MM.1S (cell line): ENCODE measurements around the gene MEG3.

Experiments
- DNase-seq: peaks from one replicate; pipeline ENCODE4 v3.0.0-alpha.2; 2015
- H2AFZ ChIP-seq: fragments of 300-600 bp; sonication (generic); 2 replicates; pipeline ENCODE4 v1.6.0; 2016; ENCODE audit warnings: antibody characterized with exemption, low read length
- H3F3A ChIP-seq: fragments of 300-600 bp; sonication (generic); 2 replicates; pipeline ENCODE4 v1.6.1; 2016; ENCODE audit warnings: mild to moderate bottlenecking, antibody characterized with exemption, low read length, moderate library complexity, mixed read lengths; ENCODE audit not compliant: insufficient read depth
- H3K27ac ChIP-seq: fragments of 300-600 bp; sonication (generic); 2 replicates; pipeline ENCODE4 v1.5.1; 2016; ENCODE audit warnings: mild to moderate bottlenecking, low read length
- H3K27me3 ChIP-seq: fragments of 300-600 bp; sonication (generic); replicated peaks from 2 replicates; pipeline ENCODE4 v1.6.0; 2016; ENCODE audit warnings: low read length; ENCODE audit not compliant: insufficient read depth
- H3K36me3 ChIP-seq: fragments of 300-600 bp; sonication (generic); replicated peaks from 2 replicates; pipeline ENCODE4 v1.6.1; 2016; ENCODE audit warnings: mild to moderate bottlenecking, low read length, mixed read lengths; ENCODE audit not compliant: insufficient read depth
- H3K4me1 ChIP-seq: fragments of 300-600 bp; sonication (generic); 2 replicates; pipeline ENCODE4 v1.6.1; 2016; ENCODE audit warnings: low read length, mixed read lengths
- H3K4me2 ChIP-seq: fragments of 300-600 bp; sonication (generic); 2 replicates; pipeline ENCODE4 v1.6.0; 2016; ENCODE audit warnings: low read depth, low read length
- H3K4me3 ChIP-seq: fragments of 300-600 bp; sonication (generic); 2 replicates; pipeline ENCODE4 v1.5.1; 2016; ENCODE audit warnings: low read length, mixed read lengths
- H3K79me2 ChIP-seq: fragments of 300-600 bp; sonication (generic); 2 replicates; pipeline ENCODE4 v1.6.1; 2016; ENCODE audit warnings: mixed run types, low read length, mixed read lengths
- H3K9ac ChIP-seq: fragments of 300-600 bp; sonication (generic); 2 replicates; pipeline ENCODE4 v1.6.1; 2016; ENCODE audit warnings: low read length, mixed read lengths
- H3K9me2 ChIP-seq: fragments of 300-600 bp; sonication (generic); replicated peaks from 2 replicates; pipeline ENCODE4 v1.6.1; 2016; ENCODE audit warnings: mild to moderate bottlenecking, low read length, mixed read lengths; ENCODE audit not compliant: insufficient read depth
- H3K9me3 ChIP-seq: fragments of 300-600 bp; sonication (generic); replicated peaks from 2 replicates; pipeline ENCODE4 v1.6.1; 2016; ENCODE audit warnings: mild to moderate bottlenecking, low read length, mixed read lengths; ENCODE audit not compliant: insufficient read depth
- H4K20me1 ChIP-seq: fragments of 300-600 bp; sonication (generic); 2 replicates; pipeline ENCODE4 v1.6.1; 2016; ENCODE audit warnings: mild to moderate bottlenecking, low read length, moderate library complexity, mixed read lengths; ENCODE audit not compliant: insufficient read depth
- EZH2 ChIP-seq: fragments of 300-600 bp; sonication (generic); optimal IDR thresholded peaks from 2 replicates; pipeline ENCODE3; 2017; ENCODE audit warnings: low read depth, mild to moderate bottlenecking, antibody characterized with exemption, low read length, mixed read lengths
- EZH2phosphoT487 ChIP-seq: fragments of 300-600 bp; sonication (generic); IDR thresholded peaks from 2 replicates; pipeline ENCODE4 v1.6.1; 2018; ENCODE audit warnings: antibody characterized with exemption, low read length
- TF ChIP-seq, protein P1 (sequence below): fragments of 300-600 bp; sonication (generic); IDR thresholded peaks from 2 replicates; pipeline ENCODE4 v1.5.1; 2016; ENCODE audit warnings: antibody characterized with exemption, low read length, mixed read lengths

Gene MEG3

DNA sequence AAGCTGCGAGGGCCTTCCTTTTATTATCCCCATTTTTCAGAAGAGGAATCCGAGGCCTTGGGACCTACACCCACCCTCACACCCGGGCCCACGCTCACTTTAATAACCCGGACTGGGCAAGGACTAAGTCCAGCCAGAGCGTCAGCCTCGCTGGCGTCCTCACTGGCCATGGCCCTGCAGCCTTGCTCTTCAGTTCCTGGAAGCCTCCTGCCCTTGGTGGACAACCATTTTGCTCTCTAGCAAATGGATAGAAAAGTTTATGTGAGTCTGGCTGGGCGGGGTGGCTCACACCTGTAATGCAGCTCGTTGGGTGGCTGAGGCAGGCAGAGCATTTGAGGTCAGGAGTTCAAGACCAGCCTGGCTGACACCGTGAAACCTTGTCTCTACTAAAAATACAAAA lies 67.8 kb downstream of the MEG3 start:
- Histone ChIP-seq H3K4me2 (no peak overlapping the region), H3K27me3 (peaks cover 30% of the 10 kb centered on the region), H3K4me3 (no peak overlapping the region), H3K9me3 (no peaks in the 10 kb centered on the region), H3F3A (no peaks in the 10 kb centered on the region), H4K20me1 (no peaks in the 10 kb centered on the region), H3K36me3 (no peaks in the 10 kb centered on the region), H3K4me1 (no peaks in the 10 kb centered on the region), H3K27ac (no peak overlapping the region), H2AFZ (no peak overlapping the region), H3K79me2 (no peaks in the 10 kb centered on the region), H3K9ac (no peak overlapping the region), H3K9me2 (no peaks in the 10 kb centered on the region)
- DNase-seq: no peak
- TF ChIP-seq, protein P1, sequence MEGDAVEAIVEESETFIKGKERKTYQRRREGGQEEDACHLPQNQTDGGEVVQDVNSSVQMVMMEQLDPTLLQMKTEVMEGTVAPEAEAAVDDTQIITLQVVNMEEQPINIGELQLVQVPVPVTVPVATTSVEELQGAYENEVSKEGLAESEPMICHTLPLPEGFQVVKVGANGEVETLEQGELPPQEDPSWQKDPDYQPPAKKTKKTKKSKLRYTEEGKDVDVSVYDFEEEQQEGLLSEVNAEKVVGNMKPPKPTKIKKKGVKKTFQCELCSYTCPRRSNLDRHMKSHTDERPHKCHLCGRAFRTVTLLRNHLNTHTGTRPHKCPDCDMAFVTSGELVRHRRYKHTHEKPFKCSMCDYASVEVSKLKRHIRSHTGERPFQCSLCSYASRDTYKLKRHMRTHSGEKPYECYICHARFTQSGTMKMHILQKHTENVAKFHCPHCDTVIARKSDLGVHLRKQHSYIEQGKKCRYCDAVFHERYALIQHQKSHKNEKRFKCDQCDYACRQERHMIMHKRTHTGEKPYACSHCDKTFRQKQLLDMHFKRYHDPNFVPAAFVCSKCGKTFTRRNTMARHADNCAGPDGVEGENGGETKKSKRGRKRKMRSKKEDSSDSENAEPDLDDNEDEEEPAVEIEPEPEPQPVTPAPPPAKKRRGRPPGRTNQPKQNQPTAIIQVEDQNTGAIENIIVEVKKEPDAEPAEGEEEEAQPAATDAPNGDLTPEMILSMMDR: no peak
- TF ChIP-seq EZH2phosphoT487: no peak
- no peak for TF ChIP-seq EZH2

DNA sequence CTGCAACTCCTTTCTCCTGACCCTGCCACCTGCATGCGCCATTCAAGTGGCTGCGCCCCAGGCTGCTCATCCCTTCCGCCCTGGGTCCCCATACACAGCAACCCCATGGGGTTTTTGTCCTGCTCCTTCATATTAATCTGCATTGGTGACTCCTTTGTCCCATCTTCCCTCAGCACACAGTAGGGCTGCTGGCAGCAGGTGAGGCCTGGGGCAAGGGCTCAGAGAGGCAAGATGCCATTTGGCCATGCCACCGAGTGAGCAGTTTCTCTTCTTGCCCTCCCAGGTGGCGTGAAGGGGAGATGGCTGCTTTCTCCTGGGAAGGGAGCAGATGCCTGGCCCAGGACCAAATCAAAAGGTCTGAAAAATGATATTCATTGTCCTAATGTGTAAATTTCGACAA lies 68.5 kb downstream of the MEG3 start:
- no peaks in the 10 kb centered on the region for H3K36me3 ChIP-seq
- H3K4me3 ChIP-seq: no peak overlapping the region
- H3F3A ChIP-seq: no peaks in the 10 kb centered on the region
- peaks cover 29% of the 10 kb centered on the region for H3K27me3 ChIP-seq
- H3K4me1 ChIP-seq: no peaks in the 10 kb centered on the region
- H3K4me2 ChIP-seq: no peak overlapping the region
- H3K27ac ChIP-seq: no peak overlapping the region
- no peaks in the 10 kb centered on the region for H3K9me3 ChIP-seq
- H3K9me2 ChIP-seq: no peaks in the 10 kb centered on the region
- H4K20me1 ChIP-seq: no peaks in the 10 kb centered on the region
- no peak overlapping the region for H2AFZ ChIP-seq
- no peak for DNase-seq
- no peaks in the 10 kb centered on the region for H3K79me2 ChIP-seq
- no peak overlapping the region for H3K9ac ChIP-seq
- TF ChIP-seq EZH2phosphoT487: no peak
- TF ChIP-seq, protein P1: no peak
- no peak for TF ChIP-seq EZH2

DNA sequence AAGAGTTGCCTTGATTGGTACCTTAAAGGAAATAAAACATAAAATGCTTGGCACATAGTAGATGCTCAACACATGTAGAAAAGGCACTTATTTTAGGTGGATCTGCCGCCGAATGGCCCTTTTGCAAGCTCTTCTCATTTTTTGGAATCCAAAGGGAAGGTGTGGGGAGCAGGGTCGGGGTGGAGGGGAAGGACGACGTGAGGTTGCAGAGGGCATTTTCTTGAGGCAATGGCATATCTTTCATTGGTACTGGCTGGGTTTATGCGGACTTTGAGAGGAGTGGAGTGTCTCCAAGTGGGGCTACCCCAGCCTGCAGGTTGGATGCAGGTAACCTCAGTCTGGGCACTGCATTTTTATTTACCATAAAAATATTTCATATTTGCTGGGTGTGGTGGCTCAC lies 69.5 kb downstream of the MEG3 start:
- Histone ChIP-seq H3K27ac (no peak overlapping the region), H3K4me2 (no peak overlapping the region), H4K20me1 (no peaks in the 10 kb centered on the region), H3K36me3 (no peaks in the 10 kb centered on the region), H3F3A (no peaks in the 10 kb centered on the region), H3K9me3 (no peaks in the 10 kb centered on the region), H3K9ac (no peak overlapping the region), H3K4me1 (no peaks in the 10 kb centered on the region), H3K9me2 (no peaks in the 10 kb centered on the region), H3K79me2 (no peaks in the 10 kb centered on the region), H2AFZ (no peak overlapping the region), H3K27me3 (peaks cover 36% of the 10 kb centered on the region), H3K4me3 (no peak overlapping the region)
- TF ChIP-seq EZH2phosphoT487 (no peak), EZH2 (no peak)
- TF ChIP-seq, protein P1: no peak
- DNase-seq: no peak
